Tibial nerve (tissue), 4 donors: ENCODE measurements around the gene CENPX.

Experiments
- EP300 ChIP-seq, 2 donors: sonication (generic); formaldehyde crosslinking; IDR thresholded peaks; one replicate each; pipeline ENCODE4 v1.6.1; 2017; ENCODE audit warnings: antibody characterized with exemption in 2 of 2, mild to moderate bottlenecking in 1 of 2
- POLR2A ChIP-seq, 2 donors: fragments of 450-650 bp; IDR thresholded peaks; one replicate each; pipeline ENCODE4 v1.6.1; 2017; ENCODE audit warnings: antibody characterized with exemption in 2 of 2, mild to moderate bottlenecking in 2 of 2, moderate library complexity in 2 of 2
- TF ChIP-seq, protein P1 (sequence below), 5 experiments: fragments of 200-600 bp in 3 of 5; fragments of 450-650 bp in 2 of 5; sonication (generic) in 3 of 5; IDR thresholded peaks; one replicate each; pipeline ENCODE4 v1.5.1; 2016 to 2019; ENCODE audit warnings: antibody characterized with exemption in 5 of 5, mild to moderate bottlenecking in 3 of 5, moderate library complexity in 2 of 5

DNA sequence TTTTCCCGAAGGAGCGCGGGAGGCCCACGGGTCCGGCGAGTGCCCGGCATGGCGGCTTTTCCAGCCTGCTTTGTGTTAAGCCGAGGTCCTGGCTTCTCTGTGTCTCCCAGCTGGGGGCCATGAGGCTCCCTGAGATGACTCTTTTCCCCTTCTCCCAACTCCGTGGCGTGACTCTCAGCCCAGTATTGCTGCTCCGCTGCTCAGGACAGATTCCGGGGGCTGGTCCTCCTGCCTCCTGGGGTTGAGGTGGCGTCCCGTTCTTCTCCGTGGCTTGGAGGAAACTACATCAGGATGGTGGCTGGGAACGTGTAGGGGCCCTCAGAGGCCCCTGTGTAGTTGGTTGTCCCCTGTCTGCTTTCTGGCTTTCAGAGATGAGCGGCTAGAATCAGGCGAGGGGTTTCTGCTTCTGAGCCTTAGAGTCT lies 30.0 kb upstream of the CENPX start:
- TF ChIP-seq, protein P1, sequence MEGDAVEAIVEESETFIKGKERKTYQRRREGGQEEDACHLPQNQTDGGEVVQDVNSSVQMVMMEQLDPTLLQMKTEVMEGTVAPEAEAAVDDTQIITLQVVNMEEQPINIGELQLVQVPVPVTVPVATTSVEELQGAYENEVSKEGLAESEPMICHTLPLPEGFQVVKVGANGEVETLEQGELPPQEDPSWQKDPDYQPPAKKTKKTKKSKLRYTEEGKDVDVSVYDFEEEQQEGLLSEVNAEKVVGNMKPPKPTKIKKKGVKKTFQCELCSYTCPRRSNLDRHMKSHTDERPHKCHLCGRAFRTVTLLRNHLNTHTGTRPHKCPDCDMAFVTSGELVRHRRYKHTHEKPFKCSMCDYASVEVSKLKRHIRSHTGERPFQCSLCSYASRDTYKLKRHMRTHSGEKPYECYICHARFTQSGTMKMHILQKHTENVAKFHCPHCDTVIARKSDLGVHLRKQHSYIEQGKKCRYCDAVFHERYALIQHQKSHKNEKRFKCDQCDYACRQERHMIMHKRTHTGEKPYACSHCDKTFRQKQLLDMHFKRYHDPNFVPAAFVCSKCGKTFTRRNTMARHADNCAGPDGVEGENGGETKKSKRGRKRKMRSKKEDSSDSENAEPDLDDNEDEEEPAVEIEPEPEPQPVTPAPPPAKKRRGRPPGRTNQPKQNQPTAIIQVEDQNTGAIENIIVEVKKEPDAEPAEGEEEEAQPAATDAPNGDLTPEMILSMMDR (IDR thresholded peaks at IDR 0.05), result no peak
- no peak for TF ChIP-seq EP300 (IDR thresholded peaks at IDR 0.05)
- TF ChIP-seq POLR2A (IDR thresholded peaks at IDR 0.05), result no peak
